GM12873 (cell line): ENCODE data around the gene KIF23.

Source experiments
- CTCF ChIP-seq: IDR thresholded peaks from 2 replicates; pipeline ENCODE4 v1.5.1; 2012; ENCODE audit warnings: low read depth, mild to moderate bottlenecking, moderate library complexity, low read length, control low read depth; ENCODE audit not compliant: insufficient read depth; ENCODE audit errors: missing control alignments

KIF23 gene

GRCh38 chr15:69410248-69410874 lies 3.8 kb upstream of the KIF23 start:
- TF ChIP-seq CTCF: peak; percentile 25

GRCh38 chr15:69412274-69412673 lies 1.9 kb upstream of the KIF23 start:
- TF ChIP-seq CTCF: no peak

GRCh38 chr15:69412701-69413100 lies 1.4 kb upstream of the KIF23 start:
- TF ChIP-seq CTCF: no peak

- TF ChIP-seq CTCF: no peak
Measured at GRCh38 chr15:69414701-69415167, 585 bp downstream of the KIF23 start.

GRCh38 chr15:69415381-69415780 lies 1.2 kb downstream of the KIF23 start:
- no peak for TF ChIP-seq CTCF

GRCh38 chr15:69417581-69417980 lies 3.4 kb downstream of the KIF23 start:
- TF ChIP-seq CTCF: no peak

GRCh38 chr15:69421498-69421897 lies 7.3 kb downstream of the KIF23 start:
- no peak for TF ChIP-seq CTCF
